HEK293 (cell line): ENCODE measurements around the gene RFNG.

Source experiments
- CTCF ChIA-PET: fragments of 350-600 bp; formaldehyde crosslinking; extraction: SDS; loops from one replicate; lab custom pipeline; 2021; ENCODE audit warnings: antibody characterized with exemption; lab: Yijun Ruan, JAX
- POLR2A ChIA-PET: fragments of 300-600 bp; formaldehyde crosslinking; extraction: SDS; loops from one replicate; lab custom pipeline; 2020; ENCODE audit warnings: antibody characterized with exemption, inconsistent platforms; lab: Yijun Ruan, JAX
- H3K27ac ChIP-seq: fragments of 200-500 bp; sonication (Bioruptor generic); 2 replicates; pipeline ENCODE4 v1.5.1; 2014; ENCODE audit warnings: low read depth, low read length, control low read depth, inconsistent platforms; ENCODE audit errors: extremely low read depth
- H3K36me3 ChIP-seq, 2 experiments: fragments of 200-500 bp in 1 of 2; sonication (Bioruptor generic) in 1 of 2; 1 replicate in 1 of 2; 2 replicates in 1 of 2; pipeline ENCODE4 v1.5.1; 2014 to 2017; ENCODE audit warnings: inconsistent platforms in 2 of 2, low read length in 2 of 2; ENCODE audit not compliant: control insufficient read depth in 2 of 2, insufficient read depth in 1 of 2
- H3K4me1 ChIP-seq: fragments of 200-500 bp; sonication (Bioruptor generic); 2 replicates; pipeline ENCODE4 v1.5.1; 2014; ENCODE audit warnings: mild to moderate bottlenecking, low read length, inconsistent platforms; ENCODE audit not compliant: control insufficient read depth, insufficient read depth
- H3K4me3 ChIP-seq: 2 replicates; pipeline ENCODE4 v1.5.1; 2011; ENCODE audit warnings: low read depth, mild to moderate bottlenecking, control low read depth, low read length, moderate library complexity
- H3K9me3 ChIP-seq: fragments of 200-500 bp; sonication (Bioruptor generic); 2 replicates; pipeline ENCODE4 v1.5.1; 2014; ENCODE audit warnings: low read depth, low read length, inconsistent platforms; ENCODE audit not compliant: control insufficient read depth, insufficient read depth
- BCL11A ChIP-seq: fragments of 450-650 bp; formaldehyde crosslinking; IDR thresholded peaks from 2 replicates; pipeline ENCODE4 v1.5.1; 2016; ENCODE audit warnings: low read depth, missing biosample characterization, missing genetic modification characterization
- MEIS1 ChIP-seq: sonication (generic); formaldehyde crosslinking; IDR thresholded peaks from 2 replicates; pipeline ENCODE4 v1.8.1; 2022; ENCODE audit warnings: missing genetic modification reagents, mild to moderate bottlenecking, borderline replicate concordance
- SP7 ChIP-seq: fragments of 450-650 bp; formaldehyde crosslinking; IDR thresholded peaks from 2 replicates; pipeline ENCODE4 v1.5.1; 2016; ENCODE audit warnings: missing biosample characterization, missing genetic modification characterization
- ZBTB10 ChIP-seq: fragments of 450-650 bp; formaldehyde crosslinking; IDR thresholded peaks from 2 replicates; pipeline ENCODE4 v1.5.1; 2016; ENCODE audit warnings: missing biosample characterization, missing genetic modification characterization
- ZBTB6 ChIP-seq: fragments of 450-650 bp; formaldehyde crosslinking; IDR thresholded peaks from 2 replicates; pipeline ENCODE4 v1.5.1; 2017; ENCODE audit warnings: missing biosample characterization, missing genetic modification characterization
- ZFP69B ChIP-seq: fragments of 450-650 bp; formaldehyde crosslinking; IDR thresholded peaks from 2 replicates; pipeline ENCODE4 v1.5.1; 2016; ENCODE audit warnings: missing biosample characterization, missing genetic modification characterization
- ZNF148 ChIP-seq: fragments of 450-650 bp; formaldehyde crosslinking; IDR thresholded peaks from 2 replicates; pipeline ENCODE4 v1.5.0; 2017; ENCODE audit warnings: missing biosample characterization, missing genetic modification characterization, borderline replicate concordance
- ZNF174 ChIP-seq: fragments of 450-650 bp; formaldehyde crosslinking; IDR thresholded peaks from 2 replicates; pipeline ENCODE4 v1.5.0; 2017; ENCODE audit warnings: missing biosample characterization, mild to moderate bottlenecking, missing genetic modification characterization
- ZNF211 ChIP-seq: fragments of 450-650 bp; formaldehyde crosslinking; IDR thresholded peaks from 2 replicates; pipeline ENCODE4 v1.5.1; 2016; ENCODE audit warnings: low read depth, missing biosample characterization, missing genetic modification characterization
- ZNF239 ChIP-seq: fragments of 450-650 bp; formaldehyde crosslinking; IDR thresholded peaks from 2 replicates; pipeline ENCODE4 v1.5.1; 2016; ENCODE audit warnings: missing biosample characterization, missing genetic modification characterization
- ZNF24 ChIP-seq: fragments of 450-650 bp; formaldehyde crosslinking; IDR thresholded peaks from 2 replicates; pipeline ENCODE4 v1.5.1; 2016; ENCODE audit warnings: missing biosample characterization, missing genetic modification characterization
- ZNF48 ChIP-seq: fragments of 450-650 bp; formaldehyde crosslinking; IDR thresholded peaks from 2 replicates; pipeline ENCODE4 v1.5.1; 2016; ENCODE audit warnings: missing biosample characterization, missing genetic modification characterization
- ZNF513 ChIP-seq: fragments of 450-650 bp; IDR thresholded peaks from 2 replicates; pipeline ENCODE4 v1.5.1; 2018; ENCODE audit warnings: missing biosample characterization, missing genetic modification characterization
- ZNF558 ChIP-seq: fragments of 450-650 bp; formaldehyde crosslinking; IDR thresholded peaks from 2 replicates; pipeline ENCODE4 v1.5.1; 2016; ENCODE audit warnings: missing biosample characterization, missing genetic modification characterization
- ZNF654 ChIP-seq: fragments of 450-650 bp; formaldehyde crosslinking; IDR thresholded peaks from 2 replicates; pipeline ENCODE4 v1.5.1; 2016; ENCODE audit warnings: low read depth, missing biosample characterization, missing genetic modification characterization
- ZNF658 ChIP-seq: fragments of 450-650 bp; formaldehyde crosslinking; IDR thresholded peaks from 2 replicates; pipeline ENCODE4; 2016; ENCODE audit warnings: missing biosample characterization, missing genetic modification characterization
- ZNF707 ChIP-seq: fragments of 450-650 bp; formaldehyde crosslinking; IDR thresholded peaks from 2 replicates; pipeline ENCODE4 v1.5.1; 2016; ENCODE audit warnings: missing biosample characterization, missing genetic modification characterization
- TF ChIP-seq, protein P1 (sequence below): fragments of 450-650 bp; formaldehyde crosslinking; IDR thresholded peaks from 2 replicates; pipeline ENCODE4 v1.5.1; 2016; ENCODE audit warnings: missing biosample characterization, missing genetic modification characterization
- TF ChIP-seq, protein P2 (sequence below): fragments of 450-650 bp; formaldehyde crosslinking; IDR thresholded peaks from 2 replicates; pipeline ENCODE4 v1.5.1; 2016; ENCODE audit warnings: missing biosample characterization, missing genetic modification characterization

Gene RFNG

DNA sequence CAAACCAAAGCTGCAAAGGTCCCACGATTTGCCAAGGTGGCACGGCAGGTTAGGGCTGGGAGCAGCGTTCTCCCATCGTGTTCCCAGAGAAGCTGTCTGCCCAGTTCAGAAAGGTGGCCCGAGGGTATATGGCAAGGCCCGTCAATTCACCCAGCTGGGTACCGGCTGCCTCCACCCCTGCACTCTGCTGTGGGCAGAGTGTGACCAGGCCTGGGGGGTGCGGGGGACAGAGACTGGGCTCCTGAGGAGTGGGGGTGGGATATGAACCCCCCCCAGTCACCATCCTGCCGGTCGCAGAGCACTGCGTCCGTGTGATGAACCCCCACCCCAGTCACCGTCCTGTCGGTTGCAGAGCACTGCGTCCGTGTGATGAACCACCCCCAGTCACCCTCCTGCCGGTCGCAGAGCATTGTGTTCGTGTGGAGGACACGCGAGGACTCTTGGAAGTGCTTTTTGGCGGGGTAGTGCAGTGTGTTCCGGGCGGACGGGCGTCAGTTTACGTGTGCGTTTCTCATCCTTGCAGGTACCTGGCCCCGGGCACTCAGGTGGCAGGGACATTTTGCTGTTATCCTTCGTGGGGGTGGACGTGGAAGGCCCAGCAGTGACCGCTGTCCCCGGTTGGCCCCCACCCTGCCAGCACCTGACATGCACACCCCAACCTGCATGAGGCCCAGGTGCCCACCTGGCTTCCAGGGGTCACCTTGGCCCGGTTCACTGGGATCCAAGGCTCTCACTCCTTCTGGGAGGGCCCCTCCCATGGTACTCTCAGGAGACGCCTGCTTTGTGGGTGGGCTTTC, 49.1 kb upstream of the RFNG start (continued):
- TF ChIP-seq, protein P1, sequence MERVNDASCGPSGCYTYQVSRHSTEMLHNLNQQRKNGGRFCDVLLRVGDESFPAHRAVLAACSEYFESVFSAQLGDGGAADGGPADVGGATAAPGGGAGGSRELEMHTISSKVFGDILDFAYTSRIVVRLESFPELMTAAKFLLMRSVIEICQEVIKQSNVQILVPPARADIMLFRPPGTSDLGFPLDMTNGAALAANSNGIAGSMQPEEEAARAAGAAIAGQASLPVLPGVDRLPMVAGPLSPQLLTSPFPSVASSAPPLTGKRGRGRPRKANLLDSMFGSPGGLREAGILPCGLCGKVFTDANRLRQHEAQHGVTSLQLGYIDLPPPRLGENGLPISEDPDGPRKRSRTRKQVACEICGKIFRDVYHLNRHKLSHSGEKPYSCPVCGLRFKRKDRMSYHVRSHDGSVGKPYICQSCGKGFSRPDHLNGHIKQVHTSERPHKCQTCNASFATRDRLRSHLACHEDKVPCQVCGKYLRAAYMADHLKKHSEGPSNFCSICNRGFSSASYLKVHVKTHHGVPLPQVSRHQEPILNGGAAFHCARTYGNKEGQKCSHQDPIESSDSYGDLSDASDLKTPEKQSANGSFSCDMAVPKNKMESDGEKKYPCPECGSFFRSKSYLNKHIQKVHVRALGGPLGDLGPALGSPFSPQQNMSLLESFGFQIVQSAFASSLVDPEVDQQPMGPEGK (tag by site-specific recombination): peak; percentile 44; the same call in 1 of the 2 replicates
- TF ChIP-seq ZNF239 (tag by site-specific recombination) (no peak), ZNF654 (tag by site-specific recombination) (no peak), SP7 (tag by site-specific recombination) (no peak), ZNF174 (tag by site-specific recombination) (no peak), ZBTB6 (no peak), BCL11A (no peak)
- TF ChIP-seq, protein P2, sequence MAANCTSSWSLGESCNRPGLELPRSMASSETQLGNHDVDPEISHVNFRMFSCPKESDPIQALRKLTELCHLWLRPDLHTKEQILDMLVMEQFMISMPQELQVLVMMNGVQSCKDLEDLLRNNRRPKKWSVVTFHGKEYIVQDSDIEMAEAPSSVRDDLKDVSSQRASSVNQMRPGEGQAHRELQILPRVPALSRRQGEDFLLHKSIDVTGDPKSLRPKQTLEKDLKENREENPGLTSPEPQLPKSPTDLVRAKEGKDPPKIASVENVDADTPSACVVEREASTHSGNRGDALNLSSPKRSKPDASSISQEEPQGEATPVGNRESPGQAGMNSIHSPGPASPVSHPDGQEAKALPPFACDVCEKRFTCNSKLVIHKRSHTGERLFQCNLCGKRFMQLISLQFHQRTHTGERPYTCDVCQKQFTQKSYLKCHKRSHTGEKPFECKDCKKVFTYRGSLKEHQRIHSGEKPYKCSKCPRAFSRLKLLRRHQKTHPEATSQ (tag by site-specific recombination): no peak

DNA sequence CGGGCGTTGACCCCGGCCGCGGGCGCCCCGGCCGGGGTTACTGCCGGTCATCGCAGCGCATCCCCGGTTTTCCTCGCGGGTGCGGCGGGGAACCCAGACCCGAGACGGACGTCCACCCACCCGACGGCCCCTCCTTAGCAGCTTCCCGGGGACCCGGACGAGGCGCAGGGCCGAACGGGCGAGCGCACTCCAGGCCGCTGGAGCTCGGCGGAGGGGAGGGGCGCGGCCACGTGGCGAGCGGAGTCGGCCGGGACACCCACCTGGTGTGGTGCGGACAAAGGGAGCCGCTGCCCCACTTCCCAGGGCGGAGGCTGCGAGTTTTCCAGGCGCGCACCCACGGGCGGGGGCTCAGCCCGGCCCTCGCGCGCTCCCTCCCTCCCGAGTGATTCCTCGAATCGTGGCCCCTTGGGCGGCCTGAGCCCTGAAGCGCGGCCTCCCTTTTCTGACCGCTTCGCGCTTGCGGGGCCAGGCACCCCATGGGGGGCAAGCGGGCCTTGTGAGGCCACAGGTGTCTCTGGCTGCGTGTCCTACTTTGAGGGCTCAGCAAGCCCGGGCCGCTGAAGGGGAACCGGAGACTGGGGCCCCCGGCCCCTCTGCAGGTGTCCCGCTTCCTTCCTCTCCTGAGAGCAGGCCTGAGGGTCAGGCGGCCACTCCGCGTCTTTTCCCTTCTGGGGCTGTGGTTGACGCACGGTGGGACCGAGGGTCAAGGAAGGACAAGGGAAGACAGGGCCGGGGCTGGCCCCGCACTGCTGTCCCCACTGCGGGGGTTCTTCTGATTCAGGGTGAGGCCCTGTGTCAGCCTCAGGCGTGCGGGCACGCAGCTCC, 47.5 kb upstream of the RFNG start:
- Histone ChIP-seq H3K27ac (peak overlapping the region; percentile 97), H3K4me1 (0 out of 2 replicates have a peak, but pooled peaks cover 7% of the 10 kb centered on the region), H3K9me3 (no peaks in the 10 kb centered on the region), H3K36me3 (peaks cover 3 to 27% of the 10 kb centered on the region in 2 experiments; a peak in 2 of 3 replicates), H3K4me3 (peak overlapping the region; percentile 39)
- ChIA-PET CTCF (interaction anchor here (1.1 kb wide), 1 partner anchor 386 kb away, joined by 5 read pairs; no protein-coding TSS in a partner anchor), POLR2A (interaction anchor here (0.6 to 3.9 kb wide), 14 partner anchors 7 to 232 kb away, joined by 3 to 18 read pairs (median 4); partner anchors contain the start of genes CENPX, DCXR and LRRC45)
- no peak for TF ChIP-seq MEIS1 (CRISPR knock-in tag)
- no peak for TF ChIP-seq ZNF148 (tag by site-specific recombination)
- TF ChIP-seq ZNF658: no peak
- TF ChIP-seq ZNF558 (tag by site-specific recombination): no peak
- TF ChIP-seq ZFP69B (tag by site-specific recombination): no peak
- TF ChIP-seq ZNF24 (tag by site-specific recombination): no peak
- peak; percentile 70 for TF ChIP-seq ZBTB10 (tag by site-specific recombination)
- no peak for TF ChIP-seq ZNF211 (tag by site-specific recombination)
- TF ChIP-seq, protein P1 (tag by site-specific recombination): peak; percentile 65; the same call in 1 of the 2 replicates
- TF ChIP-seq ZNF48: no peak
- no peak for TF ChIP-seq ZNF707
- TF ChIP-seq ZNF513 (tag by site-specific recombination): no peak
